Measurements from ENCODE around the gene MGMT.

- TF ChIP-seq POLR2A (IDR thresholded peaks at IDR 0.05; ENCODE audit: low read length): no peak
- TF ChIP-seq GATA1 (IDR thresholded peaks at IDR 0.05; ENCODE audit: low read depth, low read length): no peak
Observed at GRCh38 chr10:129741280-129741977, 274.4 kb downstream of the MGMT start.

Data from erythroblast (primary cell).